ENCODE data around the gene CGB1.

Gene CGB1

GRCh38 chr19:48987323-48987722, 49.4 kb downstream of the CGB1 start:
- peaks cover 35% of the 10 kb centered on the region for H3K36me3 ChIP-seq (ENCODE audit: control insufficient read depth, low read length)
- no peaks in the 10 kb centered on the region for H3K9me2 ChIP-seq (replicated peaks; ENCODE audit: control insufficient read depth, low read length)
- no peak overlapping the region for H3K27ac ChIP-seq (ENCODE audit: low read depth, low read length)
- H3K4me1 ChIP-seq (ENCODE audit: control insufficient read depth, low read length) = peaks cover 8% of the 10 kb centered on the region
- H3K4me3 ChIP-seq (ENCODE audit: low read length) = no peak overlapping the region
- peaks cover 13% of the 10 kb centered on the region for H3K79me2 ChIP-seq (ENCODE audit: control insufficient read depth, low read length)
- no peaks in the 10 kb centered on the region for H3K27me3 ChIP-seq (ENCODE audit: control insufficient read depth, low read length)
- H4K20me1 ChIP-seq (ENCODE audit: control insufficient read depth, insufficient read depth, low read depth, low read length) = no peaks in the 10 kb centered on the region
- no peaks in the 10 kb centered on the region for H3K9me3 ChIP-seq (ENCODE audit: control insufficient read depth, insufficient read depth, low read length)
- no peaks in the 10 kb centered on the region for H3F3A ChIP-seq (ENCODE audit: control insufficient read depth, insufficient read depth)
- no peak for TF ChIP-seq EZH2phosphoT487 (IDR thresholded peaks at IDR 0.05; ENCODE audit: borderline replicate concordance, low read length)
- no peak for TF ChIP-seq CTCF (IDR thresholded peaks at IDR 0.05; ENCODE audit: low read depth, low read length, poor library complexity, severe bottlenecking)
- H3K4me2 ChIP-seq (ENCODE audit: low read length) = no peak overlapping the region

- no peaks in the 10 kb centered on the region for H3F3A ChIP-seq (ENCODE audit: control insufficient read depth, insufficient read depth)
- H3K4me1 ChIP-seq (ENCODE audit: control insufficient read depth, low read length) = no peaks in the 10 kb centered on the region
- H3K36me3 ChIP-seq (ENCODE audit: control insufficient read depth, low read length) = peaks cover 41% of the 10 kb centered on the region
- H3K27me3 ChIP-seq (ENCODE audit: control insufficient read depth, low read length) = no peaks in the 10 kb centered on the region
- no peaks in the 10 kb centered on the region for H4K20me1 ChIP-seq (ENCODE audit: control insufficient read depth, insufficient read depth, low read depth, low read length)
- TF ChIP-seq EZH2phosphoT487 (IDR thresholded peaks at IDR 0.05; ENCODE audit: borderline replicate concordance, low read length) (no peak), CTCF (IDR thresholded peaks at IDR 0.05; ENCODE audit: low read depth, low read length, poor library complexity, severe bottlenecking) (no peak)
- no peak overlapping the region for H3K4me3 ChIP-seq (ENCODE audit: low read length)
- no peak overlapping the region for H3K4me2 ChIP-seq (ENCODE audit: low read length)
- H3K9me3 ChIP-seq (ENCODE audit: control insufficient read depth, insufficient read depth, low read length) = no peaks in the 10 kb centered on the region
- no peaks in the 10 kb centered on the region for H3K9me2 ChIP-seq (replicated peaks; ENCODE audit: control insufficient read depth, low read length)
- H3K79me2 ChIP-seq (ENCODE audit: control insufficient read depth, low read length) = peaks cover 3% of the 10 kb centered on the region; the same call in 1 of the 2 replicates
- no peak overlapping the region for H3K27ac ChIP-seq (ENCODE audit: low read depth, low read length)
Observed at GRCh38 chr19:48986211-48986610, 50.5 kb downstream of the CGB1 start.

- no peaks in the 10 kb centered on the region for H4K20me1 ChIP-seq (ENCODE audit: control insufficient read depth, insufficient read depth, low read depth, low read length)
- no peak overlapping the region for H3K4me3 ChIP-seq (ENCODE audit: low read length)
- no peaks in the 10 kb centered on the region for H3K79me2 ChIP-seq (ENCODE audit: control insufficient read depth, low read length)
- no peak for TF ChIP-seq CTCF (IDR thresholded peaks at IDR 0.05; ENCODE audit: low read depth, low read length, poor library complexity, severe bottlenecking)
- TF ChIP-seq EZH2phosphoT487 (IDR thresholded peaks at IDR 0.05; ENCODE audit: borderline replicate concordance, low read length) = no peak
- H3K9me2 ChIP-seq (replicated peaks; ENCODE audit: control insufficient read depth, low read length) = no peaks in the 10 kb centered on the region
- no peak overlapping the region for H3K4me2 ChIP-seq (ENCODE audit: low read length)
- no peaks in the 10 kb centered on the region for H3K9me3 ChIP-seq (ENCODE audit: control insufficient read depth, insufficient read depth, low read length)
- H3K27me3 ChIP-seq (ENCODE audit: control insufficient read depth, low read length) = no peaks in the 10 kb centered on the region
- H3K36me3 ChIP-seq (ENCODE audit: control insufficient read depth, low read length) = peaks cover 41% of the 10 kb centered on the region
- no peak overlapping the region for H3K27ac ChIP-seq (ENCODE audit: low read depth, low read length)
- H3K4me1 ChIP-seq (ENCODE audit: control insufficient read depth, low read length) = no peaks in the 10 kb centered on the region
- H3F3A ChIP-seq (ENCODE audit: control insufficient read depth, insufficient read depth) = no peaks in the 10 kb centered on the region
Observed at GRCh38 chr19:48985711-48986110, 51.0 kb downstream of the CGB1 start.

Measured in DOHH2 (cell line).